ENCODE data around the gene EPHB3.

GRCh38 chr3:184543256-184543655, 18.3 kb upstream of the EPHB3 start:
- TF ChIP-seq, protein P1, sequence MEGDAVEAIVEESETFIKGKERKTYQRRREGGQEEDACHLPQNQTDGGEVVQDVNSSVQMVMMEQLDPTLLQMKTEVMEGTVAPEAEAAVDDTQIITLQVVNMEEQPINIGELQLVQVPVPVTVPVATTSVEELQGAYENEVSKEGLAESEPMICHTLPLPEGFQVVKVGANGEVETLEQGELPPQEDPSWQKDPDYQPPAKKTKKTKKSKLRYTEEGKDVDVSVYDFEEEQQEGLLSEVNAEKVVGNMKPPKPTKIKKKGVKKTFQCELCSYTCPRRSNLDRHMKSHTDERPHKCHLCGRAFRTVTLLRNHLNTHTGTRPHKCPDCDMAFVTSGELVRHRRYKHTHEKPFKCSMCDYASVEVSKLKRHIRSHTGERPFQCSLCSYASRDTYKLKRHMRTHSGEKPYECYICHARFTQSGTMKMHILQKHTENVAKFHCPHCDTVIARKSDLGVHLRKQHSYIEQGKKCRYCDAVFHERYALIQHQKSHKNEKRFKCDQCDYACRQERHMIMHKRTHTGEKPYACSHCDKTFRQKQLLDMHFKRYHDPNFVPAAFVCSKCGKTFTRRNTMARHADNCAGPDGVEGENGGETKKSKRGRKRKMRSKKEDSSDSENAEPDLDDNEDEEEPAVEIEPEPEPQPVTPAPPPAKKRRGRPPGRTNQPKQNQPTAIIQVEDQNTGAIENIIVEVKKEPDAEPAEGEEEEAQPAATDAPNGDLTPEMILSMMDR (IDR thresholded peaks at IDR 0.05 in 4 of 5, conservative IDR thresholded peaks at IDR 0.05 in 1 of 5): no peak
- TF ChIP-seq POLR2A (IDR thresholded peaks at IDR 0.05): no peak

Measured in gastrocnemius medialis (tissue), 4 donors.